Spinal cord (tissue), 10 donors: ENCODE results near the gene STRA8. TPM values are rescaled to one million over a fixed set of nuclear protein-coding genes. Genes with fewer than 3 reads are reported as not detected.
"Not testable (repeated sequence)": the region's sequence is repeated elsewhere in the genome, so short reads cannot be mapped to it uniquely, and the experiment has no call there.

ENCODE experiments used
- DNase-seq, 6 donors: peaks; one replicate each; pipeline versions ENCODE4 v3.0.0 to v3.0.0-alpha.2; 2013 to 2015; ENCODE audit warnings: low spot score in 6 of 6, low read depth in 4 of 6
- H3K27ac ChIP-seq: one replicate; pipeline ENCODE4 v1.5.1; 2013; ENCODE audit warnings: low read depth, low read length, control low read depth
- H3K27me3 ChIP-seq: one replicate; pipeline ENCODE4 v1.6.1; 2013; ENCODE audit warnings: low read length; ENCODE audit not compliant: control insufficient read depth, insufficient read depth
- H3K36me3 ChIP-seq: one replicate; pipeline ENCODE4 v1.6.1; 2013; ENCODE audit warnings: low read length; ENCODE audit not compliant: control insufficient read depth, insufficient read depth
- H3K4me1 ChIP-seq: one replicate; pipeline ENCODE4 v1.6.1; 2013; ENCODE audit warnings: low read length; ENCODE audit not compliant: control insufficient read depth, insufficient read depth
- H3K4me3 ChIP-seq: one replicate; pipeline ENCODE4 v1.5.1; 2013; ENCODE audit warnings: low read depth, low read length, control low read depth
- H3K9me3 ChIP-seq: one replicate; pipeline ENCODE4 v1.6.1; 2013; ENCODE audit warnings: low read length; ENCODE audit not compliant: control insufficient read depth, insufficient read depth
- WGBS: methylation state at CpG from one replicate; pipeline ENCODE4 v1.1.5; 2013; ENCODE audit warnings: missing lambda C conversion rate; ENCODE audit not compliant: insufficient coverage; 5-methylcytosine and 5-hydroxymethylcytosine counted together
- polyA plus RNA-seq, 2 donors: library from polyadenylated mRNA; unstranded; fragments of 120-200 nt; gene quantifications; one replicate each; pipeline ENCODE4 v1.2.1, GENCODE V29; 2013; ENCODE audit not compliant: insufficient read length in 2 of 2
- total RNA-seq, 2 donors: library from RNA; depleted of rRNA in 1 of 2; stranded (reverse); fragments of 120-200 nt in 1 of 2; fragments of >200 nt in 1 of 2; gene quantifications; one replicate each; pipeline versions ENCODE4 v1.2.3 to v1.2.4, GENCODE V29; 2013 to 2014
- donor health status: healthy.

STRA8 gene
- total and polyA plus RNA-seq, 4 donors = not detected

- no peak for DNase-seq
- H3K27me3 ChIP-seq = no peaks in the 10 kb centered on the region
- no peak overlapping the region for H3K4me3 ChIP-seq
- H3K27ac ChIP-seq = no peak overlapping the region
- H3K9me3 ChIP-seq = no peaks in the 10 kb centered on the region
- WGBS = 91% methylated on average over 11 of the region's 13 CpGs
- no peaks in the 10 kb centered on the region for H3K4me1 ChIP-seq
- H3K36me3 ChIP-seq = no peaks in the 10 kb centered on the region
These were observed 918 bp upstream of the STRA8 start for GRCh38 chr7:135232720-135233119.

- not testable (repeated sequence) for H3K36me3 ChIP-seq, H3K27ac ChIP-seq, H3K4me1 ChIP-seq, DNase-seq, H3K27me3 ChIP-seq, H3K4me3 ChIP-seq, H3K9me3 ChIP-seq
- 97% methylated on average over 11 of the region's 14 CpGs for WGBS
These were observed 457 bp downstream of the STRA8 start for GRCh38 chr7:135234095-135234494.

- no peaks in the 10 kb centered on the region for H3K36me3 ChIP-seq
- H3K9me3 ChIP-seq = no peaks in the 10 kb centered on the region
- WGBS = 60% methylated on average over 2 of the region's 4 CpGs
- H3K27me3 ChIP-seq = no peaks in the 10 kb centered on the region
- no peak overlapping the region for H3K27ac ChIP-seq
- H3K4me1 ChIP-seq = no peaks in the 10 kb centered on the region
- no peak for DNase-seq
- H3K4me3 ChIP-seq = no peak overlapping the region
These were observed 1.1 kb downstream of the STRA8 start for GRCh38 chr7:135234727-135235126.

GRCh38 chr7:135235841-135236240, 2.2 kb downstream of the STRA8 start:
- no peak overlapping the region for H3K4me3 ChIP-seq
- no peak for DNase-seq
- H3K27me3 ChIP-seq = no peaks in the 10 kb centered on the region
- 93% methylated on average over 2 of the region's 5 CpGs for WGBS
- no peaks in the 10 kb centered on the region for H3K36me3 ChIP-seq
- H3K27ac ChIP-seq = no peak overlapping the region
- no peaks in the 10 kb centered on the region for H3K9me3 ChIP-seq
- H3K4me1 ChIP-seq = no peaks in the 10 kb centered on the region

- 83% methylated on average over 2 of the region's 2 CpGs for WGBS
- DNase-seq = no peak
- H3K4me1 ChIP-seq = no peaks in the 10 kb centered on the region
- no peaks in the 10 kb centered on the region for H3K27me3 ChIP-seq
- H3K36me3 ChIP-seq = no peaks in the 10 kb centered on the region
- no peaks in the 10 kb centered on the region for H3K9me3 ChIP-seq
- no peak overlapping the region for H3K27ac ChIP-seq
- H3K4me3 ChIP-seq = no peak overlapping the region
These were observed 3.1 kb downstream of the STRA8 start for GRCh38 chr7:135236727-135237126.

- Histone ChIP-seq H3K4me1 (no peaks in the 10 kb centered on the region), H3K36me3 (no peaks in the 10 kb centered on the region), H3K9me3 (no peaks in the 10 kb centered on the region), H3K4me3 (no peak overlapping the region), H3K27me3 (no peaks in the 10 kb centered on the region), H3K27ac (no peak overlapping the region)
- WGBS = 92% methylated on average over 9 of the region's 11 CpGs
- DNase-seq = no peak
These were observed 4.6 kb downstream of the STRA8 start for GRCh38 chr7:135238112-135238744.

- Histone ChIP-seq H3K9me3 (no peaks in the 10 kb centered on the region), H3K4me3 (no peak overlapping the region), H3K36me3 (no peaks in the 10 kb centered on the region), H3K4me1 (no peaks in the 10 kb centered on the region), H3K27me3 (no peaks in the 10 kb centered on the region), H3K27ac (no peak overlapping the region)
- no peak for DNase-seq
- WGBS = 92% methylated on average over 7 of the region's 7 CpGs
These were observed 5.6 kb downstream of the STRA8 start for GRCh38 chr7:135239263-135239662.

- Histone ChIP-seq H3K27ac (no peak overlapping the region), H3K4me3 (no peak overlapping the region), H3K9me3 (no peaks in the 10 kb centered on the region), H3K4me1 (no peaks in the 10 kb centered on the region), H3K36me3 (no peaks in the 10 kb centered on the region), H3K27me3 (no peaks in the 10 kb centered on the region)
- WGBS = 93% methylated on average over 5 of the region's 9 CpGs
- no peak for DNase-seq
These were observed 6.8 kb downstream of the STRA8 start for GRCh38 chr7:135240441-135240840.

- Histone ChIP-seq H3K9me3 (no peaks in the 10 kb centered on the region), H3K4me1 (no peaks in the 10 kb centered on the region), H3K27me3 (no peaks in the 10 kb centered on the region), H3K36me3 (no peaks in the 10 kb centered on the region), H3K27ac (no peak overlapping the region), H3K4me3 (no peak overlapping the region)
- 59% methylated on average over 4 of the region's 5 CpGs for WGBS
- DNase-seq = no peak
These were observed 8.6 kb downstream of the STRA8 start for GRCh38 chr7:135242096-135242684.
